MM.1S (cell line): ENCODE data around the gene FOXK1.

ENCODE experiments used
- DNase-seq: peaks from one replicate; pipeline ENCODE4 v3.0.0-alpha.2; 2015
- H2AFZ ChIP-seq: fragments of 300-600 bp; sonication (generic); 2 replicates; pipeline ENCODE4 v1.6.0; 2016; ENCODE audit warnings: antibody characterized with exemption, low read length
- H3F3A ChIP-seq: fragments of 300-600 bp; sonication (generic); 2 replicates; pipeline ENCODE4 v1.6.1; 2016; ENCODE audit warnings: mild to moderate bottlenecking, antibody characterized with exemption, low read length, moderate library complexity, mixed read lengths; ENCODE audit not compliant: insufficient read depth
- H3K27ac ChIP-seq: fragments of 300-600 bp; sonication (generic); 2 replicates; pipeline ENCODE4 v1.5.1; 2016; ENCODE audit warnings: mild to moderate bottlenecking, low read length
- H3K27me3 ChIP-seq: fragments of 300-600 bp; sonication (generic); replicated peaks from 2 replicates; pipeline ENCODE4 v1.6.0; 2016; ENCODE audit warnings: low read length; ENCODE audit not compliant: insufficient read depth
- H3K36me3 ChIP-seq: fragments of 300-600 bp; sonication (generic); replicated peaks from 2 replicates; pipeline ENCODE4 v1.6.1; 2016; ENCODE audit warnings: mild to moderate bottlenecking, low read length, mixed read lengths; ENCODE audit not compliant: insufficient read depth
- H3K4me1 ChIP-seq: fragments of 300-600 bp; sonication (generic); 2 replicates; pipeline ENCODE4 v1.6.1; 2016; ENCODE audit warnings: low read length, mixed read lengths
- H3K4me2 ChIP-seq: fragments of 300-600 bp; sonication (generic); 2 replicates; pipeline ENCODE4 v1.6.0; 2016; ENCODE audit warnings: low read depth, low read length
- H3K4me3 ChIP-seq: fragments of 300-600 bp; sonication (generic); 2 replicates; pipeline ENCODE4 v1.5.1; 2016; ENCODE audit warnings: low read length, mixed read lengths
- H3K79me2 ChIP-seq: fragments of 300-600 bp; sonication (generic); 2 replicates; pipeline ENCODE4 v1.6.1; 2016; ENCODE audit warnings: mixed run types, low read length, mixed read lengths
- H3K9ac ChIP-seq: fragments of 300-600 bp; sonication (generic); 2 replicates; pipeline ENCODE4 v1.6.1; 2016; ENCODE audit warnings: low read length, mixed read lengths
- H3K9me2 ChIP-seq: fragments of 300-600 bp; sonication (generic); replicated peaks from 2 replicates; pipeline ENCODE4 v1.6.1; 2016; ENCODE audit warnings: mild to moderate bottlenecking, low read length, mixed read lengths; ENCODE audit not compliant: insufficient read depth
- H3K9me3 ChIP-seq: fragments of 300-600 bp; sonication (generic); replicated peaks from 2 replicates; pipeline ENCODE4 v1.6.1; 2016; ENCODE audit warnings: mild to moderate bottlenecking, low read length, mixed read lengths; ENCODE audit not compliant: insufficient read depth
- H4K20me1 ChIP-seq: fragments of 300-600 bp; sonication (generic); 2 replicates; pipeline ENCODE4 v1.6.1; 2016; ENCODE audit warnings: mild to moderate bottlenecking, low read length, moderate library complexity, mixed read lengths; ENCODE audit not compliant: insufficient read depth
- EZH2 ChIP-seq: fragments of 300-600 bp; sonication (generic); optimal IDR thresholded peaks from 2 replicates; pipeline ENCODE3; 2017; ENCODE audit warnings: low read depth, mild to moderate bottlenecking, antibody characterized with exemption, low read length, mixed read lengths
- EZH2phosphoT487 ChIP-seq: fragments of 300-600 bp; sonication (generic); IDR thresholded peaks from 2 replicates; pipeline ENCODE4 v1.6.1; 2018; ENCODE audit warnings: antibody characterized with exemption, low read length
- TF ChIP-seq, protein P1 (sequence below): fragments of 300-600 bp; sonication (generic); IDR thresholded peaks from 2 replicates; pipeline ENCODE4 v1.5.1; 2016; ENCODE audit warnings: antibody characterized with exemption, low read length, mixed read lengths

FOXK1 gene

DNA sequence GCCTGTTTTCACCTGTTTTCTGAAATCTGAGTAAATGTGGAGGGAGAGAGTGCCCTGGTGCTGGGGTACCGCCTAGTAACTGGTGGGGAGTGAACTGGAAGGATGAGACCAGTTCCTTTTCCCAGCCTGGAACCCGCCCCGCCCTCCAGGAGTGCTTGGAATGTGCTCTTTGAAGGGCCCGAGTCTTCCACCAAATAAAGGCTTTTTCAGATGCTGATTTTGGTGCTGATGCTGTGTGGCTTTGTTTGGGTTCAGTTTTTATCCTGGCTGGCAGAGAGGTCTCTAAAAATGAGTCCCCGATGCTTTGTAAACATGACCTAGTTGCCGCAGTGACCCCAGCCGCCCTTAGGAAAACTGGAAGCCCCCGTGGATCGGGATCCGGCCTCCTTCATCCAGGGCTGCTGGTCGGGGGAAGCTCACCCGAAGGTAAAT is 25.9 kb downstream of the FOXK1 start:
- H3K4me3 ChIP-seq: no peak overlapping the region
- no peak overlapping the region for H3K27ac ChIP-seq
- no peaks in the 10 kb centered on the region for H3K9me3 ChIP-seq
- no peaks in the 10 kb centered on the region for H3K27me3 ChIP-seq
- no peak overlapping the region for H3K9ac ChIP-seq
- H3F3A ChIP-seq: no peaks in the 10 kb centered on the region
- TF ChIP-seq, protein P1, sequence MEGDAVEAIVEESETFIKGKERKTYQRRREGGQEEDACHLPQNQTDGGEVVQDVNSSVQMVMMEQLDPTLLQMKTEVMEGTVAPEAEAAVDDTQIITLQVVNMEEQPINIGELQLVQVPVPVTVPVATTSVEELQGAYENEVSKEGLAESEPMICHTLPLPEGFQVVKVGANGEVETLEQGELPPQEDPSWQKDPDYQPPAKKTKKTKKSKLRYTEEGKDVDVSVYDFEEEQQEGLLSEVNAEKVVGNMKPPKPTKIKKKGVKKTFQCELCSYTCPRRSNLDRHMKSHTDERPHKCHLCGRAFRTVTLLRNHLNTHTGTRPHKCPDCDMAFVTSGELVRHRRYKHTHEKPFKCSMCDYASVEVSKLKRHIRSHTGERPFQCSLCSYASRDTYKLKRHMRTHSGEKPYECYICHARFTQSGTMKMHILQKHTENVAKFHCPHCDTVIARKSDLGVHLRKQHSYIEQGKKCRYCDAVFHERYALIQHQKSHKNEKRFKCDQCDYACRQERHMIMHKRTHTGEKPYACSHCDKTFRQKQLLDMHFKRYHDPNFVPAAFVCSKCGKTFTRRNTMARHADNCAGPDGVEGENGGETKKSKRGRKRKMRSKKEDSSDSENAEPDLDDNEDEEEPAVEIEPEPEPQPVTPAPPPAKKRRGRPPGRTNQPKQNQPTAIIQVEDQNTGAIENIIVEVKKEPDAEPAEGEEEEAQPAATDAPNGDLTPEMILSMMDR: no peak
- TF ChIP-seq EZH2 (no peak), EZH2phosphoT487 (no peak)
- H3K36me3 ChIP-seq: no peaks in the 10 kb centered on the region
- DNase-seq: no peak
- no peaks in the 10 kb centered on the region for H3K4me1 ChIP-seq
- no peak overlapping the region for H3K4me2 ChIP-seq
- no peaks in the 10 kb centered on the region for H4K20me1 ChIP-seq
- no peaks in the 10 kb centered on the region for H3K9me2 ChIP-seq
- peaks cover 88% of the 10 kb centered on the region for H3K79me2 ChIP-seq
- no peak overlapping the region for H2AFZ ChIP-seq

DNA sequence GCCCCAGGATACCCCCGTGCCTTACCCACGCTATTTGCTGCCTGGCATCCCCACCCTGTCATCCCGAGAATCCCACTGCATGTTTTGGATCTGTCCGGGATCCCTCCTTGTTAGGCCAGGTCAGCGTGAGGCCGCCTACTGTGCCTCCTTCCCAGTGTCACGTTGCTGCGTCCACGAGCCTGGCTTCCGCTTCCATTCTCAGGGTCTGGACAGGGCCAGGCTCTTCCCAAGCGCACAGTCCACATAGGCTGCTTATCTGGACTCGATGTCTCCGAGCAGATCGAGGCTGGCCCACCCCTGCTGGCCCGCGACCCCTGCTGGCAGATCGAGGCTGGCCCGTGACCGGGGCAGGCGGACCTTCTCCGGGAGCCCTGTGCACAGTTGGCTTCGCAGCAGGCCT is 27.1 kb downstream of the FOXK1 start:
- H2AFZ ChIP-seq: no peak overlapping the region
- no peaks in the 10 kb centered on the region for H3K36me3 ChIP-seq
- TF ChIP-seq EZH2 (no peak), EZH2phosphoT487 (no peak)
- TF ChIP-seq, protein P1: no peak
- H3K79me2 ChIP-seq: peaks cover 88% of the 10 kb centered on the region
- H3K9me2 ChIP-seq: no peaks in the 10 kb centered on the region
- H4K20me1 ChIP-seq: no peaks in the 10 kb centered on the region
- no peak overlapping the region for H3K4me2 ChIP-seq
- no peaks in the 10 kb centered on the region for H3K4me1 ChIP-seq
- no peak overlapping the region for H3K4me3 ChIP-seq
- no peak overlapping the region for H3K27ac ChIP-seq
- DNase-seq: no peak
- no peak overlapping the region for H3K9ac ChIP-seq
- no peaks in the 10 kb centered on the region for H3F3A ChIP-seq
- H3K9me3 ChIP-seq: no peaks in the 10 kb centered on the region
- no peaks in the 10 kb centered on the region for H3K27me3 ChIP-seq

DNA sequence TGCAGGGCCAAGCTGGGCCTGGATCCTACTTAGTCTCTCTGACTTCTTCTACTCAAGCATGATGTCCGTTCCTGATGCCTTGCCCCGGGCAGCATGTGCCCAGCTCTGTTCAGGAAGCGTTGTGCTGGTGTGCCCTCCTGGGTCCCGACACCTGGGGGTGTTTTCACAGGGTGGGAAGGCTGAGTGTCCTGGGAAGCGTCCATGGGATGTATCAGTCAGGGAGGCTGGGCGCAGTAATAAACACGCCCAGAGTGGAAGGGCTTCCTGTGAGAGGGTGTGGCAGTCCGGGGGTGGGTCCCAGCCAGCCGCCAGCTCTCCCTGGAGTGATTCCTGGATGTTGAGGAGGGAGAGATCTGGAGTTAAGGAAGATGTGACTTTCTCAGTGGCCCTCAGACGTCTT is 29.0 kb downstream of the FOXK1 start:
- H2AFZ ChIP-seq: no peak overlapping the region
- H3K4me2 ChIP-seq: no peak overlapping the region
- H3K36me3 ChIP-seq: no peaks in the 10 kb centered on the region
- H3K9me2 ChIP-seq: no peaks in the 10 kb centered on the region
- H3K27me3 ChIP-seq: no peaks in the 10 kb centered on the region
- TF ChIP-seq EZH2phosphoT487 (no peak), EZH2 (no peak)
- TF ChIP-seq, protein P1: no peak
- H3K4me3 ChIP-seq: no peak overlapping the region
- H3K27ac ChIP-seq: no peak overlapping the region
- H3F3A ChIP-seq: no peaks in the 10 kb centered on the region
- H3K9ac ChIP-seq: no peak overlapping the region
- no peaks in the 10 kb centered on the region for H3K9me3 ChIP-seq
- DNase-seq: no peak
- no peaks in the 10 kb centered on the region for H3K4me1 ChIP-seq
- peaks cover 96% of the 10 kb centered on the region for H3K79me2 ChIP-seq
- H4K20me1 ChIP-seq: no peaks in the 10 kb centered on the region
